AG04450 (cell line): ENCODE data around the gene MRTFA. TPM values are rescaled to one million over a fixed set of nuclear protein-coding genes. Genes with fewer than 3 reads are reported as not detected.

Source experiments
- CTCF ChIA-PET: fragments of 300-600, 350-600 bp; formaldehyde crosslinking; extraction: SDS; loops from one replicate; lab custom pipeline; 2022; ENCODE audit warnings: antibody characterized with exemption, inconsistent platforms; lab: Charles Lee
- POLR2A ChIA-PET: fragments of 350-600 bp; formaldehyde crosslinking; extraction: SDS; loops from one replicate; lab custom pipeline; 2021; ENCODE audit warnings: antibody characterized with exemption, inconsistent platforms; lab: Yijun Ruan, JAX
- DNase-seq: peaks from one replicate; pipeline ENCODE4 v3.0.0-alpha.2; 2011; ENCODE audit warnings: low read depth, low spot score
- H3K27ac ChIP-seq: one replicate; pipeline ENCODE4 v1.5.1; 2012; ENCODE audit warnings: low read depth, low read length, control low read depth
- H3K27me3 ChIP-seq: one replicate; pipeline ENCODE4 v1.6.0; 2012; ENCODE audit warnings: low read length; ENCODE audit not compliant: control insufficient read depth, insufficient read depth
- H3K4me3 ChIP-seq: 2 replicates; pipeline ENCODE4 v1.5.1; 2011; ENCODE audit warnings: mild to moderate bottlenecking, low read depth, low read length, control low read depth
- H3K9me3 ChIP-seq: 2 replicates; pipeline ENCODE4 v1.5.1; 2012; ENCODE audit warnings: low read length; ENCODE audit not compliant: control insufficient read depth, insufficient read depth
- CTCF ChIP-seq: IDR thresholded peaks from 2 replicates; pipeline ENCODE4 v1.5.1; 2011; ENCODE audit warnings: low read depth, low read length, control low read depth, inconsistent platforms
- polyA plus RNA-seq: library from polyadenylated mRNA; depleted of rRNA; stranded (reverse); fragments of >200 nt; gene quantifications from 2 replicates; pipeline ENCODE4 v1.2.3, GENCODE V29; 2011

The MRTFA gene
- polyA plus RNA-seq, 1 experiment = 6.8 TPM

DNA sequence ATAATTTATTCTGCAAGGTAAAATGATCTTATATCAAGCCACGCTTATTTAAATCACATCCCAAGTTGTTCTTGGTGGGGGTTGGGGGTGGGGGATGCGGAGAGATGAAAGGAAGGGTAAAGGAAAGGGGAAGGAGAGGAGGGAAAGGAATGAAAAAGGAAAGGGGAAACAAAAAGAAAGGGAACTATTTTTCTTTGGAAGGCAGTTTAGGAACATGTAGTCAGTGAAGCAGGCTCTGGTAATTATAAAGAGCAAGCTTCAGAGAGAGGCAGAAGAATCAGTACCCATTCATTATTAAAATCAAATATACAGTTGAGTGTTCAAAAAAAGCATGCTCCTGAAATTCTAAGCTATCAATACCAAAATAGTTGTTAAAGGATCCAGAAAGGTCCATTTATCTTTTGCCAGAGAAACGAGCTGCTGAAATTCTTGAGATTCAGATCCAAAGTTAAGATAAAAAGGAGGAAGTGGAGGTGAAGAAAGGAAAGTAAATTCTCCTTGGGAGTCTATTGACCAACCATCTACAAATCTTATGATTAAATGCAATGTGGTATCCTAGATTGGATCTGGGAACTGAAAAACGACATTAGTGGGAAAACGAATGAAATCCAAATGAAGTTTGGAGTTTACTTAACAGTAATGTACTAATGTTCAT lies 158.7 kb downstream of the MRTFA start:
- H3K27ac ChIP-seq = no peak overlapping the region
- no peak for DNase-seq
- POLR2A ChIA-PET = no interaction called here

DNA sequence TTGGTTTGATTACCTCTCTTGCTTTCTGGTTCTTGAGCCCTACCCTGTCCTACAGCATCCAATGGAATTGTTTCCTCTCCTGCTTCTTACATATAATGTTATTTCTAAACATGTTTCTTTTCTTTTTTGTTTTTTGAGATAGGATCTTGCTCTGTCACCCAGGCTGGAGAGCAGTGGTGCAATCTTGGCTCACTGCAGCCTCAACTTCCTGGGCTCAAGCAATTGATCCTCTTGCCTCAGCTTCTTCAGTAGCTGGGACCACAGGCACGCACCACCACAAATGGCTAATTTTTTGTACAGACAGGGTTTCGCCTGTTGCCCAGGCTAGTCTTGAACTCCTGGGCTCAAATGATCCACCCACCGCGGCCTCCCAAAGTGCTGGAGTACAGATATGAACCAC lies 160.2 kb downstream of the MRTFA start:
- TF ChIP-seq CTCF = no peak
- H3K27me3 ChIP-seq = no peaks in the 10 kb centered on the region
- H3K4me3 ChIP-seq = no peak overlapping the region
- no peak for DNase-seq
- CTCF ChIA-PET = no interaction called here
- no peak overlapping the region for H3K27ac ChIP-seq
- POLR2A ChIA-PET = no interaction called here
- no peaks in the 10 kb centered on the region for H3K9me3 ChIP-seq

More for the DNA sequence above, 158.7 kb downstream of the MRTFA start:
- H3K9me3 ChIP-seq = no peaks in the 10 kb centered on the region
- H3K27me3 ChIP-seq = no peaks in the 10 kb centered on the region
- CTCF ChIA-PET = interaction anchor here (0.8 kb wide), 1 partner anchor 8 kb away, joined by 3 read pairs; no protein-coding TSS in a partner anchor
- TF ChIP-seq CTCF = no peak
- no peak overlapping the region for H3K4me3 ChIP-seq

- Histone ChIP-seq H3K9me3 (no peaks in the 10 kb centered on the region), H3K27ac (no peak overlapping the region), H3K27me3 (no peaks in the 10 kb centered on the region), H3K4me3 (no peak overlapping the region)
- ChIA-PET POLR2A (no interaction called here), CTCF (interaction anchor here (0.6 to 1.3 kb wide), 2 partner anchors 13 to 81 kb away, joined by 3 to 6 read pairs; no protein-coding TSS in a partner anchor)
- no peak for TF ChIP-seq CTCF
- DNase-seq = no peak
Measured at GRCh38 chr22:40473703-40474102, 162.8 kb downstream of the MRTFA start.

- H3K9me3 ChIP-seq = no peaks in the 10 kb centered on the region
- ChIA-PET POLR2A (no interaction called here), CTCF (interaction anchor here (0.7 kb wide), 1 partner anchor 15 kb away, joined by 3 read pairs; no protein-coding TSS in a partner anchor)
- TF ChIP-seq CTCF = no peak
- no peak for DNase-seq
- H3K27ac ChIP-seq = no peak overlapping the region
- no peak overlapping the region for H3K4me3 ChIP-seq
- H3K27me3 ChIP-seq = no peaks in the 10 kb centered on the region
Measured at GRCh38 chr22:40472579-40472978, 163.9 kb downstream of the MRTFA start.

DNA sequence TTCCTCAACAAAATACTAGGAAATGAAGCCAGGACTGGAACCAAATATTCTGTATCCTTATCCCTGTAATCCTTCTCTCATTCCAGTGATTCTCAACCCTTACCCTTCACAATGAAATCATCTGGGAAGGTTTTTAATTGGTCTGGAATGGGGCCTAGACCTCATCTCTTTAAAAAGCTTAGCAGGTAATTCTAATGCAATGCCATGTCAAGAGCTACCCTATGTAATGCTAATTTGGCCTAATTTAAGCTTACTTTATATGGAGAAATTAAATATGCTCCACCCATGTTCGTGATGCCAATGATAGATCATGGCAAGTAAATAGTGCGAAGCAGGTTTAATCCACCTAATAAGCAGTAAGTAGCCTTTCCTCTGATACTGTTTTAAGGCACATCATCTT lies 164.5 kb downstream of the MRTFA start:
- TF ChIP-seq CTCF = no peak
- Histone ChIP-seq H3K27me3 (no peaks in the 10 kb centered on the region), H3K9me3 (no peaks in the 10 kb centered on the region), H3K4me3 (no peak overlapping the region), H3K27ac (no peak overlapping the region)
- ChIA-PET CTCF (interaction anchor here (0.7 to 2.2 kb wide), 2 partner anchors 15 to 35 kb away, joined by 3 to 7 read pairs; no protein-coding TSS in a partner anchor), POLR2A (no interaction called here)
- no peak for DNase-seq
